Measurements from ENCODE around the gene ACER3.
"Not testable (repeated sequence)": the region's sequence is repeated elsewhere in the genome, so short reads cannot be mapped to it uniquely, and the experiment has no call there.

The ACER3 gene

DNA sequence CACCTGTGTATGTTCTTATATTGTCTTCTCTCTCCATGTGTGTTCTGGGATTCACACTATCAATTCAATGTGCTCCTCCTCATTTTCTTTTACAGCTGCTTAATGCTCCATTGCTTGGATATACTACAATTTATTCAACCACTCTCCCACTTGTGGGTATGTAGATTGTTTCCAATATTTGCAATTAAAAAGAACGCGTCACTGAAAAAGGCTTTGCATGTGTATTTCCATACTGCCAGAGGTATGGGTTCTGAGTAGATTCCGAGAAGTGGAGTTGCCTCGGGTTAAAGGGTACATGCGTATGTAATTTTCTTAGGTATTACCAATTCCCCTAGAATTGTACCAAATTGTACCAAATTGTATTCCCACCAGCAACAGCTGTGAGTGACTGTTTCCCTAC, 199.1 kb downstream of the ACER3 start:
- no peak for DNase-seq (ENCODE audit: low spot score)

DNA sequence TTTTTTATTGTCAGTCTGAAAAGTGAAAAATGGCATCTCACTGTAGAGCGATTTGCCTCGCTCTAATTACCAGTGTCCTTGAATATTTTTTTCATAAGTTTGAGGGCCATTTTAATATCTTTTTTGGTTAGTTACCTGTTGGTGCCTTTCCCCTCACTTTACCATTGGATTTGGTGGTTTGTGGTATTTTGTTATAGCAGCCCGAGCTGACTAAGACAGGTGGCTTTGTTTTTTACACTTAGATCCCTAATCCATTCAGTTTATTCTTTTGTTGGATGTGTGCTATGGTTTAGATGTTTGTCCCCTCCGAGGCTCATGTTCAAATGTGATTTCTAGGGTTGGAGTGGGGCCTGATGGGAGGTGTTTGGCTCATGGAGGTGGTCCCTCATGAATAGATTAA, 199.5 kb downstream of the ACER3 start:
- DNase-seq (ENCODE audit: low spot score): no peak

DNA sequence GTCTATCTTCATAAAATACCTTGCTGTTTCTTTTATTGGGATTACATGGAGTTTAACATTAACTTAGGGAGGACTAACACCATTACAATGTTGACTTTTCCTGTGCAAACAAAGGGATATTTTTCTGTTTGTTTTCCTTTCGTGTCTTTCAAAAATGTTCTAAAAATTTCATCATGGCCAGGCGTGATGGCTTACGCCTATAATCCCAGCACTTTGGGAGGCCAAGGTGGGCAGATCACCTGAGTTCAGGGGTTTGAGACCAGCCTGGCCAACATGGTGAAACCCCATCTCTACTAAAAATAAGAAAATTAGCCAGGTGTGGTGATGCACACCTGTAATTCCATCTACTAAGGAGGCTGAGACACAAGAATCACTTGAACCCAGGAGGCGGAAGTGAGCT, 200.5 kb downstream of the ACER3 start:
- not testable (repeated sequence) for DNase-seq (ENCODE audit: low spot score)

DNA sequence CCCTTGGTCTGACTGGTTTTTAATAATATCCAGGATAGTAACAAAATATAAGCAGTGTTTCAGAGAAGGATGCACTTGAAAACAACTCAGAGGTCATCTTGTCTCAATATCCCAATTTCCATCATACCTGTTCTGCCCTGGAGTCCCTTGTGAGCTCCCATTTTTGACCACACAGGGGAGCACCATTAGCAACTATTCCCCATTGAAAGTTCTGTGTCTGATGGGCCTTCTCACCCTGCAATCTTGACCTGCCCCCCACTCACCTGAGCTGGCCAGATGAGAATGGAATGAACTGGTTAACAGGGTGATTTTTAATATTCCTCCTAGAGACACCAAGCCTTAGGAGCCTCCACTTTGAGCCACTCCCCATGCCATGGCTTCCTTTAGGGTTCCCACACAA, 202.2 kb downstream of the ACER3 start:
- no peak for DNase-seq (ENCODE audit: low spot score)

DNA sequence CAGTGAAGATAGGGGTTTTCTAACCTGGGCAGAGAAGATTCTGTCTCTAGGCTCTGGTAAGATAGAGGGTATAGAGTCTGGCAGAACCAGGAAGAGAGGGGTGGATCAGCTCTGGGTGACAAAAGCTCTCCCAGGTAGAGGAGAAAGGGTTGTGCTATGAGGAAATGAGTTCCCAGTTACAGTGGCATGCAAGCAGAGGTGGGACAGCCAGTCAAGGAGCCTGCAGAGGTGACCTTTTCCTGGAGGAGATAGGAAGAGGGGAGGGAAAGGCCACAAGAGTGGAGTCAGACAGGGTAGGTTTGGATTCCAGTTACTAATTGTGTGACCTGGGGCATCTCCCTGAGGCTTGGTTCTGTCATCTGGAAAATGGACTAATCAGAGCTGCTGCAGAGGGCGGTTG, 202.7 kb downstream of the ACER3 start:
- DNase-seq (ENCODE audit: low spot score): no peak

DNA sequence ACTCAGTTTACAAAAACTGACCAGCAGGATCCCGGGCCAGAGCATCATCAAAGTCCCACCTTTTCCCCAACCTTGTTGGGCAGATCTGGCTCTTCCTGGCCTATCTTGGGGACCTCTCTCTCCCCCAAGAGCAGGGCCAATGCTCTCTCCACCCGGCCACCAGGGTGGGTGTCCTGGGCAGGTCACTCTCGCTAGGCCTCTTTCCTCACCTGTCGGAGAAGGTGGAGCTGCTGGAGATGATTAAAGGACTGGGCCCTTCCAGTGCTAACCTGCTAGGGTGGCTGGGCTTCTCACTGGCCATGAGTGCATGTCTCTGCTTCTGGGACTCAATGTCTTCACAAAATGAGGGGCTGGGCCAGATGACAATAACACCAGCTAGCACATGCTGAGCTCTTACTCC, 203.1 kb downstream of the ACER3 start:
- DNase-seq (ENCODE audit: low spot score): no peak

DNA sequence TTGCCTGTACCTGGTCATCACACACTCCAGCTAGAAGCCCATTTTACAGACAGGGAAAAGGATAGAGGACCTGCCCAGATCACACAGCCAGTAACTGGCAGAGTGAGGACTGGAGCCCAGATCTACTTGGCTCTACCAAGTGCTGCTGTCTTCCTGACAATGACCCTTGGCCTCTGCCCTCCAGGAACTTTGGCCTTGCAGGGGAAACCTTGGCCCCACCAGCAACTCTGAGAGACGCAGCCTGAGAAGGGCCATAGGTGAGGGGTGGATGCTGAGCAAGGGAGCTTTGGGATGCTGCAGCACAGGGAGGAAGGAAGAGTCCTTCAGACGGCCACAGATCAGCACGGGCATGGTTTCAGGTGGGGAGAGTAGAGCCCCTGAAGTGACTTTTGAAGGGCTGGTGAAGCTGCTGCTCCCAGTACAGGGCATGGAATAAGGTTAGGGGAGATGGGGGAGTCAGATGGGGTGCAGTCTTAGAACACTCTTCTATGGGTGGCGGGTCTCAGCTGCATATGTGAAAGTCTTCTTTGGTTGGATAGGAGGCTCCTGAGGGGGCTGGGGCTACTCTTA, 204.0 kb downstream of the ACER3 start:
- DNase-seq (ENCODE audit: low spot score): no peak

DNA sequence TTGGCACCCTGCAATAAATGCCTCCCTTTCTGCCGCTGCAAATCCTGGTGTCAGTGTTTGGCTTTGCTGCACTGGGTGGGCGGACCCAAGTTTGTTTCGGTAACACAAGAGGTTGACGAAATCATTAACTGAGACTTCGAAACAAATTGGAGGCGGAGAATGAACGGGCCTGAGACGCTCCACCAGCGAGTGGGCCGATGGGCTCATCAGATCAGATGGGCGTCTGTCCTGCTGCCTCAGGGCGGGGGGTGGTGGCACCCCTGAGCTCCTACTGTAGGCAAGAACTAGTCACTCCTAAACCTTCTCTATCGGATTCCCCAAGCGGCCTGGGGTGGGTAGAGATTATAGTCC, 205.1 kb downstream of the ACER3 start:
- DNase-seq (ENCODE audit: low spot score): peak; percentile 47

DNA sequence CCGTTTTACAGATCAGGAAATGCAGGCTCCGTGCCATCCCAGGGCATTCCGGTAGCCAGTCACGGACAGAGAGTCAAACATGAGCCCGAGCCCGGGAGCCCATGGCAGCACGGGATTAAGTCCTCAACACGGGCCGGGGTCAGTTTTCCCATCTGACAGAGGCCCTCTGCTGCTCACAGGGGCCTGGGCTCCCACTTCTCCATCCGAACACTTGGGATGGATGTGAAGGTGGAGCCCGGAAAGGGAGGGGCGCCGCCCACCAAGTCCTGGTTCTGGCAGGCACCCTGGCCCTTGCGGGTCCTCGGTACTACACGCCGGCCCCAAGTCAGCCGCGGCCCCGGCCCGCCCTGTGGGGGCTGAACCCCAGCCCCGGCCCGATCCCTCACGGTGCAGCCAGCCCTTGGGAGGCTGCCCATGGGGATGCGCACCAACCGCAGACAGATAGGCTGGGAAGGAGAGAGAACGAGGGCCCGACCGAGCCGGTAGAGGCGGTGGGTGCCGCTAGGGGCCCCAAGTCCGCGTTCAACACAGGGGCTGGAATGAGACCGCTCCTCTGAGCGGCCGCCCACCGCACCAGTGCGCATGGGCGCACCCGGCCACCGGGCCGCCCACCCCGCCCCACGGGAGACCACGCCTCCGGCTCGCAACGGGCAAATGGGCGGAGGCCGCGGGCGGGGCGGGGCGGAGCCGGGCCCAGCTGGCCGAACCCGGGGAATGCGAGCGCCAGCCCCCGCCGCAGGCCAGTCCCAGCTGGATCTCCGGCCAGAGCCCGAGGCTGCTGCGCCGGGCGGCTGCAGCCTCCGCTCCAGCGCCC, 205.7 kb downstream of the ACER3 start, which contains the start of gene CAPN5:
CAPN5 (plus strand) TSS at position 743 of the 814 bp plus-strand sequence. CDS start 17,916 bp downstream, outside the sequence.
- peak; percentile 93 for DNase-seq (ENCODE audit: low spot score)

DNA sequence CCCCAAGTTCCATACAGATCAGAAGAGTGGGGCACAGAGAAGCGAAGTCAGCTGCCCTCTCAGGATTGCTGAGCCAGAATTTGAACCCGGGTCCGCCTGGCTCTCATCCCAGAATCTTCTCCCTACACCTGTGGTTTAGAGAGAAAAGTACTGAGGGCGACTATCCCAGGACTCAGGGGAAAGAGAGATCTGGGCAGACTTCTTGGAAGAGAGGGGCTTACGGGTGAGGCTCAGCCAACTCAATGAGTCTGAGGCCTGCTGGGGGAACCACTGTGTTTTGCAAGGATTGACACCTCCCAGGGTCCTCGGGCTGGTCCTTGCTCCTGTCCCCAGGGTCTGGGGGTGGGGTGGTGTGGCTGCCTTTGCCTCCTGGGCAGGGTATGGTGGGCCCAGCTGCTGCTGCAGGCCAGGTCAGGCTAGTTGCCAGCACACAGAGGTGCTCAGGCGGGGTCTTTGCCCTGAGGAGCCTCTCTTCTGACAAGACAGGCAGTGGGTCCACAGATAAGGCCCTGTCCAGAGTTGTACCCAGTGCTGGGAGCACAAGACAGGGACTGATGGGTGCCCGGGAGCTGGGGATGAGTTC, 207.2 kb downstream of the ACER3 start:
- no peak for DNase-seq (ENCODE audit: low spot score)

DNA sequence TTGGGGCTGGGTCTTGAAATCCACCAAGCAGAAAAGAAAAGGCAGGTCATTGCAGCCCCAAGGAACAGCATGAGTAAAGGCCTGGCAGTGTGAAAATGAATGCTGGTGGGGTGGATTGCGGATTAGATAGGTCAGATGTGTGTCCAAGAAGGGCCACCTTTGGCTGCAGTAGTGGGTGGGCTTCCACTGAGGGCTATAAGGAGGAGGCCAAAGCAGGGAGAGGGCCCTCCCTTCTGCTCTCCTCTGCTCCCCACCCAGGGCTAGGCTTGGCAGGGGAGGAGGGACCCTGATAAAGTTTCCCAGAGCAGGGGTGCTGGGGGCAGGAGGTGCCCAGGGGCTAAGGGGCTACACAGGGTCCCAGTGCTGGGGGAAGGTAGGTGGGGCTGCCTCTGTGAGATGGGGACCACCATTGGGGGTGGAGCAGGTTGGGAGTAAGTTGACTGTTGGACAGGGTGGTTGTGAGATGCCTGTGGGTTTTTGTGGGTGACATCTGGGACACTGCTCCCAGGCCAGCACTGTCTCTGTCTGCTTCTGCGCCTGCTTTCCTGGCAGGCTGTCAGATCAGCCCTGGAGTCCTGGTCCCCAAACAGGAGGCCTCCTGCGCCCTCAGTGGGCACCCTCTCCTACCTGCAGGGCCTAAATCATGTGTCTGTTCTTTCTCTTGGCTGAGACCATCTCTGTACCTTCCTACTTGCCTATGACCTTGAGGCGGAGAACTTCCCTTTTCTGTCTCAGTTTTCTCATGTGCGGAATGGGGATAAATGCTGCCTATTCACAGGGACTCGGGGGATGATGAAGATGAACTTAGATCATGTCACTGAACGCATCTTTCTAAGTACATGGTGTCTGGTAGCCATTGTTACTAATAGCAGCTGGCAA, 208.0 kb downstream of the ACER3 start:
- no peak for DNase-seq (ENCODE audit: low spot score)

DNA sequence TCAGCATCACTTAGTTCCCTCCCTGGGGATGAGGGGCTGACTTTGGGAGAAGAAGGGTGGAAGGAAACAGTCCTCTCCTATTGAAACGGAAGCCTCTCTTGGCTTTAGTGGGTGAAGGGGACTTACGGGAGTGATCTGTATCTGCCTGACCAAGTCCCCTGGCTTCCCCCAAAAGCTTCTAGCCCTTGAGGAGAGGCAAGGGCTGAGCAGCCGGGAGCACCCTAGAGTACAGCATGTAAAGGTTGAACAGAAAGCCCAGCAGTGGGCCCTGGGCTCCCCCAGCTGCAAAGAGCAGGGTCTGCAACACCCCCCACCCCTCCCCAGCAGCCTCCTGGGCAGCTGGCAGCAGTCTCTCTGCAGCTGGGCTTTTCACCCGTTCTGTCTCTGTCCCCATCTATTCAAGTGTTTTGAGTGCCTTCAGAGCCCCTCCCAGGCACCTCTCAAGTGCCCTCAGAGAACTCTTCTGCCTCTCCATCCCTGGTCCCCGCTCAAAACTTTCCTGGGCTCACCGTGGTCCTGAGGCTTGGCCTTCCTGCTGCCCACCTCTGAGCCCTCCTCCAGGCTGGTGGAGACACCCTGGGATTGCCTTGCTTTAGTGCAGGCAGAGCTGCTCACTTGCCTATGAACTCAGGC, 208.7 kb downstream of the ACER3 start:
- no peak for DNase-seq (ENCODE audit: low spot score)

DNA sequence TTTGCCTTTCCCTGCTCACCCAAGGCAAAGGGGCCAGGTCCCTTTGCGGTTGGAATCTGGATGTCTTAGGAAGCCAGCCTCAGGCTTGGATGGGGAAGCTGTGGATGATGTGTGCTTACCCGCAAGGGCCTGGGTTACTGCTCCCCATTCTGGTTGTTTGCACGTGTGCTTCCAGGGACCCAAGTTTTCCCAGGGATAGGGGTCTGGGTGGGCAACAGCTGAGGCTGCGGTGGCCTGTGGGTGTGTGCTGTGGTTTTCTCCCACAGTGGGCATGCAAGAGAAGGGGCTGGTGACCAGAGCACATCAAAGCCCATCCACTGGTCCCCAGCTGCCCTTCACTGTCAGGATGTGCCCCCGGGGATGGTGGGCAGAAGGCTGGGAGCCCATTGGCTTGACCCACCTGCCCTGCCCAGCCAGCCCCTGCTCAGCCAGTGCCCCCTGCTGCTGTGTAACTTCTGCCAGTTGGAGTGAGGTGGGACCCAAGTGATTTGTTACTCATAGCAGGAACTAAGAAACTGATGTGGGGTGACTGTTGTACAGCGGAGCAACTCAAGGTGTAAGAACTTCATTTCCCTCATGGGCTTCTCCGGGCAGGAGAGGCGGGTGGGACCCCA, 209.4 kb downstream of the ACER3 start:
- no peak for DNase-seq (ENCODE audit: low spot score)

DNA sequence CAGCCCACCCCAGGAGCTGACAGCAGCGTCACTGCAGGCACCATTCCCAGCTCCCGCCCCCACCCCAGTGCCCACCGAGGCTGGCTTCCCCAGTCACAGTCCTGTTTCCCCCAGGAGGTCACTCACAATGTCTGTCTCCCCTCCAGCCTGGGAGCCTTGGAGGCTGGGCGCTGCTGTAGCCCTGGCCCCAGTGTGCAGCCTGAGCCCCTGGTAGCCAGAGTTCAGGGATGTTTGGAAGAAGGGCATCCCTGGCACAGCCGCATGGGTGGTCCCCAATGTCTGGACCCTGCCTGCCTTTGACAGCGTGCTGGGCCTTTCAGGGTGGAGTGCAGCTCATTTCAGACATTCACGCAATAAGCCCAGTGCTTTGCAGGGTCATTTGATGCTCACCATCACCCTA, 210.4 kb downstream of the ACER3 start:
- no peak for DNase-seq (ENCODE audit: low spot score)

DNA sequence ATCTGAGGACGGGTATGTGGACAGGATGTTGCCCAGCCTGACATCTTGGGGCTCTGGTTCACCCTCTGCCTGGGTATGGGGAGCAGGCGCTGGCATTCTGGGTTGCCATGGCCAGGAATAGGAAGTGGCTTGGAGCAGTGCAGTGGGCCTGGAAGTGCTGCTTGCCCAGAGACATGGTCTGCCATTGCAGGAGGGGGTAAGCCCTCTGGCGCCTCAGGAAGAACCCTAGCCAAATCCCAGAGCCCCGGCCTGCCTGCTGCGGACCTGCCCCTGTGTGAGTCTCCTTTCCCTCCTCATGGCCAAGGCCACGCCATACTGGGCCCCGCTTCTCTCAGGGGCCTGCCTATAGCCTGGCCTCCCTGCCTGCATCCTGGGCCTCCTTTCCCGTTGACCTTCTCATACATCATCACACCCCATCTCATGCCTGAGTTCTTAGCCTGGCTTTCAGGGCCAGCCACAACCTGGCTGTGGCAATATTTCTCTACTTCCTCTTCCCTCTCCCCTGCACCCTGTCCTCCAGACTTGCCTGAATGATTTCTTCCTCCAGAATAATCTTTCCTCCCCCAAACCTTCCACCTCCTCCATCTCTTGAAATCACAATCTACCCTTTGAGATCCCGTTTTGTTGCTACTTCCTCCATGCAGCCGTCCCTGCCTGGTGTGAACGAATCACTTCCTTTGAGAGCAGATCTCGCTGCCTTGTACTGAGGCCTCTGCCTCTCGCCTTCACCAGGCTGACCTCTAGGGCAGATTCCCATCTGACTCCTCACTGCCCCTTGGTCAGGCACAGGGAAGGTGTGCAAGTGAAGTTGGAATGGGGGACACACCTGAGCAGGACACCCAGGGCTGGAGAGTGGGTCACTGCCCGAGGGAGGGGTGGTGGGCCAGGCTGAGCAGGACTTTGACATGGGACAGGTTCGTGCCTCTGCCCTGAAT, 211.2 kb downstream of the ACER3 start:
- no peak for DNase-seq (ENCODE audit: low spot score)

DNA sequence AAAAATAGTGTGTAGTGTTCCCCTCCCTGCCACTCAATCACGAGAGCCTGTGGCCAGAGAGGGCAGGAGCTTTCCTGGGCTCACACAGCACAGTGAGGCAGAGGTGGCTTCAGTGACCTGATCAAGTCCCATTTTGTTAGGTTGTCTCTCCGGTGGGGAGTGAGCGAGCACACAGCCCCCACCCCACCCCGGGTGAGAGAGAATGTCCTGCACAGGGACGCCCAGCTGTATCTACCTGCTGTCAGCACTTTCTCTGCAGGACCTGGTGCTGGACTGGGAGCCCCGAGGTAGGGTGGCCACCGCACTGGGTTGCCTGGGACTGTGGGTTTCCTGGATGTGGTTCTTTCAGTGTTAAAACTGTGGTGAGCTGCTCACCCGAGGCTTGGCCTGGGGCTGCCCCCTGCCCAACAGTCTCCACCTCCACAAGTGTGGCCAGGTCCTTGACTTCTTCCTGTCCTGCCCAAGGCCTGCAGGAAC, 212.2 kb downstream of the ACER3 start:
- DNase-seq (ENCODE audit: low spot score): no peak

DNA sequence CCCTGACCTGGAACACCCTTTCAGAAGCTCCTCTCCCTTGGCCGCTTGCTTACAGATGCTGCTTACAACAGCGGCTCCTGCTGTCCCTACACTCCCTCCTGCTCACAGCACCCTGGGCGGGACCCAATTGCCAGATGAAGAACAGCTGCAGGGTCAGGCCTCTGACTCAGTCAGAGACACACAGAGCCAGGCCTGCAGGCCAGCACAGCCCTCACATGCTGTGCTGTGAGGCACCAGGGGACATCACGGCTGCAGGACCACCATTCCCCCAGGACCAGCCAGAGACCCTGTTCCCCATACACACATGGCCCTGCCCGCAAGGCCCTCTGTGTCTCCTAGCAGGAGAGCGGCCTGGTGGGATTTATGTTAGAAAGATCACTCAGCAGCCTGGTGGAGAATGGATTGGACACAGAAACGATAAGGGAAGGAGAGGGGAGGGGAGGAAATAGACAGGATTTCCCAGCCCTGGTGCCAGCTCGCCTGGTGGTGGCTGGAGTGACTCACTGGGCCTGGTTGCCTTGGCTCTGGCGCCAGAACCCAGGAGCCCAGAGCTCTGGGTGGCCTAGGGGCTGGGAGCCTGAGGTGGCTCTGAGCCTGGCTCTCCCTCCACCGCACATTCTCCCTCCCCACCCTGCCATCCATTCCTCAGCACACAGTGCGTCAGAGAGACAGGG, 212.7 kb downstream of the ACER3 start:
- DNase-seq (ENCODE audit: low spot score): peak; percentile 58

DNA sequence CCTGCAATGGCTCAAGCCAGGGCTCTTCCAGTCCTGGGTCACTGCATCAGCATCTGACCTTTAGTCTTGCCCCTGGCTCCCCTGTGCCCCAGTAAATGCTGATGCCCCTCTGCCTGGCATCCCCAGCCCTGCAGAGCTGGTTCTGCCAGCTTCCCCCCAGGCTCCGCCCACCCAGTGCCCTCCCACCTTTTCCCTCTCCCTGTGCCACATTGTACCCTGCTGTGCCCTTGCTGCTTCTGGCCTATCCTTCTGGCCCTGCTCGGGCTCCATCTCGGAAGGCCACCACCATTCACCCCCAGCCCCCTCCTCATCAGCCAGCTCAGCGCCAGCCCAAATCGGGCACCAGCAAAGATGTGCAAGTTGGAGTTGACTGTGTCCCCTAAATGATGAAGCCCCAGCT, 213.5 kb downstream of the ACER3 start:
- DNase-seq (ENCODE audit: low spot score): no peak

DNA sequence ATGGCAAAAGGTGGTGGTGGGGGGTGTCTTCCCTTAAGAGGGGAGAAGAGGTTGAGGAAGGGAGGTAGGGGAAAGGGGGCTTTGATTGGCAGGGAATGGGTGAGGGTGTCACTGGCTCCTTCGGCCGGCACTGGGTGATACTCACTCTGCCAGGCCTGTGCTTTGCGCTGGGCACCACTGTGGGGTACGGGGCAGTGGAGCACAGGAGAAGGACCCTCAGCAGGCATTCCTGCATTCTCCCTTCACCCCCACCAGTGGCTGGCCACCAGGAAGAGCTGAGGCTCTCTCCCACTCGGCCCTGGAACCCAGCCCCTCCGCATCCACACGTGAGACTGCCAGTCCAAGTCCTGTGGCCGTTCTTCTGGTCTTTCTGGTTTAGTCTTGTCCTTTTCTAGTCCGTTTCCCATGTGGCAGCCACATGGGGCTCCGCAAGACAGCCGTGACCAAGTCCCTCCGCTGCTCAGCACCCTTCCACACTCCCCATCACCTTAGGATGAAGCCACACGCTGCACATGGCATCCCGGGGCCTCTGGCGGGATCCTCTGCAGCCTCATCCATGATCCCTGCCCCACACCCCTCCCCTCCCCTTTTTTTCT, 214.0 kb downstream of the ACER3 start:
- DNase-seq (ENCODE audit: low spot score): no peak
